ENCODE data around the gene RNF38.

DNA sequence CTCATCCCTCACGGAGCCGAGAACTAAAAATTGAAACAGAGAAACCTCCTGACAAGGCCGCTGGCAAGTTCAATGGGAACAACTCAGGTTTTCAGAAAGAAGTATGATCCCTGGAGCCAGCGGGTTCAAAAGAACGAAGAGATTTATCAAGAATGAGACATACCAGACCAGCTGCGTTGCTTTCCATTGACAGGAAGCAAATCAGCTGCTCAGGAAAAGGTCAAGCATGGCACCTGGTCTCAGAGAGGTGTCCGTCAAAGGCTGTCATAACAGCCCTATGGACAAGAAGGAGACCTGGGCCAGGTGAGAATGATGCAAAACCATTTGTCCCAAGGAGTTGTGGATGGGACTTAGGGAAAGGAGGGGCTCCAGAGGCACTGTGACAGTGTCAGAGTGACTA is 106.9 kb downstream of the RNF38 start:
- no peak for TF ChIP-seq POLR2AphosphoS5 (IDR thresholded peaks at IDR 0.05; ENCODE audit: low read depth, low read length)
- TF ChIP-seq TAF1 (IDR thresholded peaks at IDR 0.05; ENCODE audit: borderline replicate concordance, low read depth, low read length), result no peak

Measured in GM12892 (cell line).